Tibial nerve (tissue), 4 donors: ENCODE data around the gene EBF4. TPM values are rescaled to one million over a fixed set of nuclear protein-coding genes. Genes with fewer than 3 reads are reported as not detected.
"Not testable (repeated sequence)": the region's sequence is repeated elsewhere in the genome, so short reads cannot be mapped to it uniquely, and the experiment has no call there.

Experiments
- DNase-seq, 2 donors: peaks; one replicate each; pipeline ENCODE4 v3.0.0-alpha.2; 2019; ENCODE audit warnings: low spot score in 2 of 2
- H3K27ac ChIP-seq, 4 donors: fragments of 200-600 bp; sonication (generic) in 3 of 4; one replicate each; pipeline ENCODE4 v1.5.1; 2017 to 2019; ENCODE audit warnings: mild to moderate bottlenecking in 1 of 4
- H3K27me3 ChIP-seq, 2 donors: fragments of 200-600 bp; sonication (generic) in 1 of 2; one replicate each; pipeline versions ENCODE4 v1.5.1 to v1.6.0; 2017 to 2019
- H3K36me3 ChIP-seq, 3 donors: fragments of 200-600 bp; sonication (generic); one replicate each; pipeline ENCODE4 v1.5.1; 2018 to 2019
- H3K4me1 ChIP-seq, 4 donors: fragments of 200-600 bp; sonication (generic) in 3 of 4; one replicate each; pipeline ENCODE4 v1.5.1; 2017 to 2019
- H3K4me3 ChIP-seq, 4 donors: fragments of 200-600 bp; sonication (generic) in 3 of 4; one replicate each; pipeline ENCODE4 v1.5.1; 2017 to 2019; ENCODE audit warnings: mild to moderate bottlenecking in 1 of 4, moderate library complexity in 1 of 4
- H3K9me3 ChIP-seq, 4 donors: fragments of 200-600 bp; sonication (generic) in 3 of 4; one replicate each; pipeline ENCODE4 v1.5.1; 2017 to 2019
- CTCF ChIP-seq, 5 experiments: fragments of 200-600 bp in 3 of 5; fragments of 450-650 bp in 2 of 5; sonication (generic) in 3 of 5; IDR thresholded peaks; one replicate each; pipeline ENCODE4 v1.5.1; 2016 to 2019; ENCODE audit warnings: antibody characterized with exemption in 5 of 5, mild to moderate bottlenecking in 3 of 5, moderate library complexity in 2 of 5
- EP300 ChIP-seq, 2 donors: sonication (generic); formaldehyde crosslinking; IDR thresholded peaks; one replicate each; pipeline ENCODE4 v1.6.1; 2017; ENCODE audit warnings: antibody characterized with exemption in 2 of 2, mild to moderate bottlenecking in 1 of 2
- POLR2A ChIP-seq, 2 donors: fragments of 450-650 bp; IDR thresholded peaks; one replicate each; pipeline ENCODE4 v1.6.1; 2017; ENCODE audit warnings: antibody characterized with exemption in 2 of 2, mild to moderate bottlenecking in 2 of 2, moderate library complexity in 2 of 2
- WGBS, 2 donors: methylation state at CpG; one replicate each; pipeline ENCODE4 v1.1.5; 2018; 5-methylcytosine and 5-hydroxymethylcytosine counted together
- total RNA-seq, 4 donors: library from RNA; depleted of rRNA; stranded (reverse); fragments of >200 nt; gene quantifications; one replicate each; pipeline ENCODE4 v1.1.0, GENCODE V29; 2016

EBF4 gene
- total RNA-seq, 4 donors from 2014 or later = 4.8 to 17.5 (median 10.4) TPM

GRCh38 chr20:2671977-2672376, 20.6 kb upstream of the EBF4 start:
- H3K27ac ChIP-seq = no peak overlapping the region
- no peaks in the 10 kb centered on the region for H3K36me3 ChIP-seq
- no peak overlapping the region for H3K4me3 ChIP-seq
- no peaks in the 10 kb centered on the region for H3K9me3 ChIP-seq
- no peaks in the 10 kb centered on the region for H3K4me1 ChIP-seq
- TF ChIP-seq POLR2A (IDR thresholded peaks at IDR 0.05) = no peak
- TF ChIP-seq EP300 (IDR thresholded peaks at IDR 0.05) = no peak
- TF ChIP-seq CTCF (IDR thresholded peaks at IDR 0.05) = no peak
- no peak for DNase-seq
- no peaks in the 10 kb centered on the region for H3K27me3 ChIP-seq
- 19 to 22% methylated on average over 4 of the region's 4 CpGs for WGBS, 2 donors

GRCh38 chr20:2672446-2672845, 20.1 kb upstream of the EBF4 start:
- TF ChIP-seq EP300 (IDR thresholded peaks at IDR 0.05) (no peak), CTCF (IDR thresholded peaks at IDR 0.05) (no peak), POLR2A (IDR thresholded peaks at IDR 0.05) (no peak)
- no peak for DNase-seq
- Histone ChIP-seq H3K9me3 (no peaks in the 10 kb centered on the region), H3K4me1 (no peaks in the 10 kb centered on the region), H3K27ac (no peak overlapping the region), H3K4me3 (no peak overlapping the region), H3K27me3 (no peaks in the 10 kb centered on the region), H3K36me3 (no peaks in the 10 kb centered on the region)
- WGBS, 2 donors = 65 to 72% methylated on average over 3 of the region's 3 CpGs

- no peak for DNase-seq
- TF ChIP-seq CTCF (IDR thresholded peaks at IDR 0.05) (no peak), EP300 (IDR thresholded peaks at IDR 0.05) (no peak), POLR2A (IDR thresholded peaks at IDR 0.05) (no peak)
Observed at GRCh38 chr20:2673453-2673852, 19.1 kb upstream of the EBF4 start.

GRCh38 chr20:2680046-2680445, 12.5 kb upstream of the EBF4 start:
- Histone ChIP-seq H3K9me3 (no peaks in the 10 kb centered on the region), H3K36me3 (no peaks in the 10 kb centered on the region), H3K27me3 (peaks cover 0 to 2% of the 10 kb centered on the region in 2 donors), H3K27ac (no peak overlapping the region), H3K4me3 (no peak overlapping the region), H3K4me1 (no peaks in the 10 kb centered on the region)
- TF ChIP-seq CTCF (IDR thresholded peaks at IDR 0.05) = no peak
- no peak for TF ChIP-seq EP300 (IDR thresholded peaks at IDR 0.05)
- no peak for TF ChIP-seq POLR2A (IDR thresholded peaks at IDR 0.05)
- no peak for DNase-seq
- WGBS, 2 donors = 79 to 81% methylated on average over 4 of the region's 4 CpGs

More at GRCh38 chr20:2673453-2673852, 19.1 kb upstream of the EBF4 start:
- no peaks in the 10 kb centered on the region for H3K27me3 ChIP-seq
- no peaks in the 10 kb centered on the region for H3K4me1 ChIP-seq
- H3K4me3 ChIP-seq = no peak overlapping the region
- H3K9me3 ChIP-seq = no peaks in the 10 kb centered on the region
- 82 to 83% methylated on average over 4 of the region's 4 CpGs for WGBS, 2 donors
- H3K27ac ChIP-seq = no peak overlapping the region
- H3K36me3 ChIP-seq = no peaks in the 10 kb centered on the region

- H3K36me3 ChIP-seq, H3K27ac ChIP-seq, H3K4me1 ChIP-seq, H3K4me3 ChIP-seq, H3K9me3 ChIP-seq, DNase-seq: not testable (repeated sequence)
- H3K27me3 ChIP-seq = peaks cover 0 to 17% of the 10 kb centered on the region in 2 donors
- WGBS, 2 donors = 88 to 94% methylated on average over 3 of the region's 3 CpGs
Observed at GRCh38 chr20:2682040-2682439, 10.5 kb upstream of the EBF4 start.

- H3K9me3 ChIP-seq, H3K27ac ChIP-seq, H3K4me3 ChIP-seq, H3K4me1 ChIP-seq, DNase-seq, H3K36me3 ChIP-seq: not testable (repeated sequence)
- WGBS, 2 donors = 67 to 74% methylated on average over 4 of the region's 4 CpGs
- peaks cover 0 to 22% of the 10 kb centered on the region in 2 donors for H3K27me3 ChIP-seq
Observed at GRCh38 chr20:2684817-2685216, 7.8 kb upstream of the EBF4 start.
